Common myeloid progenitor, CD34-positive (primary cell): ENCODE measurements around the gene TRAIP.
A peak's percentile ranks its signal among the peaks of the same experiment; 100 is the strongest.

Experiments used
- CTCF ChIA-PET: fragments of 350-600 bp; sonication (Branson Sonifier 250); formaldehyde crosslinking; loops from one replicate; lab custom pipeline; 2021; ENCODE audit warnings: antibody characterized with exemption; lab: Charles Lee
- POLR2A ChIA-PET: fragments of 350-600 bp; sonication (Branson Sonifier 250); formaldehyde crosslinking; loops from one replicate; lab custom pipeline; 2021; ENCODE audit warnings: antibody characterized with exemption; lab: Charles Lee
- DNase-seq, 3 donors: peaks; one replicate each; pipeline versions ENCODE4 v3.0.0 to v3.0.0-alpha.2; 2013
- H3K27ac ChIP-seq, 2 experiments: 1 replicate in 1 of 2; 2 replicates in 1 of 2; pipeline ENCODE4 v1.7.0; 2013; ENCODE audit warnings: inconsistent platforms in 2 of 2, low read length in 2 of 2, mild to moderate bottlenecking in 2 of 2, low read depth in 1 of 2, moderate library complexity in 1 of 2; ENCODE audit not compliant: severe bottlenecking in 2 of 2, insufficient read depth in 1 of 2, poor library complexity in 1 of 2
- H3K27me3 ChIP-seq, 5 experiments: replicated peaks in 2 of 5; 1 replicate in 3 of 5; 2 replicates in 2 of 5; pipeline versions ENCODE4 v1.6.1 to v1.7.0; 2013; ENCODE audit warnings: low read length in 4 of 5, mild to moderate bottlenecking in 2 of 5, moderate library complexity in 2 of 5, inconsistent platforms in 1 of 5; ENCODE audit not compliant: insufficient read depth in 5 of 5, control insufficient read depth in 4 of 5
- H3K36me3 ChIP-seq, 4 experiments: 1 replicate in 2 of 4; 2 replicates in 2 of 4; pipeline versions ENCODE4 v1.6.1 to v1.7.0; 2013; ENCODE audit warnings: low read length in 3 of 4, control low read depth in 1 of 4, mild to moderate bottlenecking in 1 of 4; ENCODE audit not compliant: control insufficient read depth in 4 of 4, insufficient read depth in 4 of 4
- H3K4me1 ChIP-seq, 4 experiments: 1 replicate in 3 of 4; 2 replicates in 1 of 4; pipeline versions ENCODE4 v1.6.1 to v1.7.1; 2013; ENCODE audit warnings: low read length in 3 of 4, mild to moderate bottlenecking in 3 of 4, control low read depth in 1 of 4, inconsistent platforms in 1 of 4, moderate library complexity in 1 of 4; ENCODE audit not compliant: control insufficient read depth in 4 of 4, insufficient read depth in 4 of 4; ENCODE audit errors: control extremely low read depth in 1 of 4
- H3K4me3 ChIP-seq, 7 experiments: 1 replicate in 4 of 7; 2 replicates in 3 of 7; pipeline versions ENCODE4 v1.5.1 to v1.7.0; 2013; ENCODE audit warnings: mild to moderate bottlenecking in 7 of 7, low read length in 6 of 7, moderate library complexity in 6 of 7, inconsistent platforms in 2 of 7, low read depth in 2 of 7, control low read depth in 1 of 7; ENCODE audit not compliant: insufficient read depth in 4 of 7, control insufficient read depth in 1 of 7; ENCODE audit errors: extremely low read depth in 1 of 7
- H3K9me3 ChIP-seq, 5 experiments: 1 replicate in 4 of 5; 2 replicates in 1 of 5; pipeline versions ENCODE4 v1.6.1 to v1.7.1; 2013; ENCODE audit warnings: low read length in 4 of 5, mild to moderate bottlenecking in 2 of 5, inconsistent platforms in 1 of 5, low read depth in 1 of 5, moderate library complexity in 1 of 5; ENCODE audit not compliant: control insufficient read depth in 4 of 5, insufficient read depth in 2 of 5; ENCODE audit errors: control extremely low read depth in 1 of 5
- WGBS: methylation state at CpG from one replicate; pipeline ENCODE4 v1.1.5; 2013; ENCODE audit not compliant: insufficient coverage; 5-methylcytosine and 5-hydroxymethylcytosine counted together

The TRAIP gene

GRCh38 chr3:49867400-49867799 lies 11.0 kb upstream of the TRAIP start:
- H3K36me3 ChIP-seq: no peaks in the 10 kb centered on the region
- DNase-seq: no peak
- peaks cover 2 to 78% (median 32%) of the 10 kb centered on the region in 5 experiments for H3K27me3 ChIP-seq
- H3K4me1 ChIP-seq: peaks cover 0 to 16% (median 12%) of the 10 kb centered on the region in 4 experiments
- no peak overlapping the region for H3K4me3 ChIP-seq
- ChIA-PET POLR2A (interaction anchor here (0.6 kb wide), 1 partner anchor 560 kb away, joined by 3 read pairs; no protein-coding TSS in a partner anchor), CTCF (interaction anchor here (0.8 to 4.1 kb wide), 6 partner anchors 10 to 35 kb away, joined by 3 to 13 read pairs (median 5); partner anchors contain the start of gene TRAIP)
- no peak overlapping the region for H3K27ac ChIP-seq
- H3K9me3 ChIP-seq: no peaks in the 10 kb centered on the region
- 90% methylated on average over 1 of the region's 1 CpG for WGBS

- CTCF ChIA-PET: interaction anchor here (1.1 to 4.1 kb wide), 5 partner anchors 12 to 63 kb away, joined by 4 to 13 read pairs (median 6); no protein-coding TSS in a partner anchor
- WGBS: 77% methylated on average over 7 of the region's 7 CpGs
- no peak for DNase-seq
- POLR2A ChIA-PET: interaction anchor here (0.6 kb wide), 1 partner anchor 47 kb away, joined by 7 read pairs; no protein-coding TSS in a partner anchor
- H3K4me1 ChIP-seq: peaks cover 0 to 16% (median 12%) of the 10 kb centered on the region in 4 experiments
- peaks cover 2 to 66% (median 26%) of the 10 kb centered on the region in 5 experiments for H3K27me3 ChIP-seq
- H3K36me3 ChIP-seq: no peaks in the 10 kb centered on the region
- no peak overlapping the region for H3K27ac ChIP-seq
- no peaks in the 10 kb centered on the region for H3K9me3 ChIP-seq
- no peak overlapping the region for H3K4me3 ChIP-seq
These were observed 8.9 kb upstream of the TRAIP start for GRCh38 chr3:49865198-49865784.

GRCh38 chr3:49864505-49864904 lies 8.1 kb upstream of the TRAIP start:
- no peaks in the 10 kb centered on the region for H3K36me3 ChIP-seq
- POLR2A ChIA-PET: no interaction called here
- peaks cover 0 to 58% (median 24%) of the 10 kb centered on the region in 5 experiments for H3K27me3 ChIP-seq
- DNase-seq: no peak
- CTCF ChIA-PET: interaction anchor here (1.0 to 2.8 kb wide), 4 partner anchors 20 to 193 kb away, joined by 3 to 9 read pairs (median 4); no protein-coding TSS in a partner anchor
- H3K4me3 ChIP-seq: no peak overlapping the region
- WGBS: 77% methylated on average over 4 of the region's 5 CpGs
- H3K9me3 ChIP-seq: no peaks in the 10 kb centered on the region
- H3K4me1 ChIP-seq: peaks cover 0 to 8% (median 6%) of the 10 kb centered on the region in 4 experiments
- no peak overlapping the region for H3K27ac ChIP-seq

- H3K27ac ChIP-seq: no peak overlapping the region
- H3K4me3 ChIP-seq: no peak overlapping the region
- H3K4me1 ChIP-seq: peaks cover 3 to 20% (median 14%) of the 10 kb centered on the region in 4 experiments
- peaks cover 0 to 20% (median 10%) of the 10 kb centered on the region in 5 experiments for H3K27me3 ChIP-seq
- DNase-seq: no peak
- H3K9me3 ChIP-seq: no peaks in the 10 kb centered on the region
- no peaks in the 10 kb centered on the region for H3K36me3 ChIP-seq
- WGBS: 100% methylated on average over 6 of the region's 12 CpGs
- ChIA-PET CTCF (no interaction called here), POLR2A (no interaction called here)
These were observed 3.4 kb upstream of the TRAIP start for GRCh38 chr3:49859576-49860305.

- DNase-seq: no peak
- Histone ChIP-seq H3K27me3 (no peaks in the 10 kb centered on the region), H3K4me3 (peak overlapping the region in 6 of 7 experiments; percentile 71 to 90 (median 78)), H3K27ac (peak overlapping the region; percentile 10 to 67), H3K4me1 (peaks cover 3 to 20% (median 14%) of the 10 kb centered on the region in 4 experiments), H3K9me3 (no peaks in the 10 kb centered on the region), H3K36me3 (no peaks in the 10 kb centered on the region)
- CTCF ChIA-PET: interaction anchor here (1.1 to 3.3 kb wide), 7 partner anchors 10 to 50 kb away, joined by 3 to 16 read pairs (median 6); no protein-coding TSS in a partner anchor
- POLR2A ChIA-PET: no interaction called here
- 62% methylated on average over 2 of the region's 5 CpGs for WGBS
These were observed 702 bp downstream of the TRAIP start for GRCh38 chr3:49855662-49856061.

GRCh38 chr3:49845694-49846093 lies 10.7 kb downstream of the TRAIP start:
- H3K4me3 ChIP-seq: no peak overlapping the region
- 90% methylated on average over 1 of the region's 3 CpGs for WGBS
- peaks cover 0 to 61% (median 30%) of the 10 kb centered on the region in 4 experiments for H3K36me3 ChIP-seq
- no peak for DNase-seq
- CTCF ChIA-PET: interaction anchor here (0.9 to 29.0 kb wide), 10 partner anchors 8 to 98 kb away, joined by 3 to 807 read pairs (median 4); partner anchors contain the start of genes CDHR4, INKA1 and UBA7
- peaks cover 0 to 8% (median 2%) of the 10 kb centered on the region in 4 experiments for H3K4me1 ChIP-seq
- H3K27ac ChIP-seq: no peak overlapping the region
- no peaks in the 10 kb centered on the region for H3K9me3 ChIP-seq
- POLR2A ChIA-PET: no interaction called here
- no peaks in the 10 kb centered on the region for H3K27me3 ChIP-seq
